GM12878 (cell line): ENCODE results near the gene KIRREL3.

Experiments
- ELK1 ChIP-seq: IDR thresholded peaks from 2 replicates; pipeline ENCODE4 v1.6.1; 2012; ENCODE audit warnings: low read depth, low read length, improper control_type of control experiment
- EP300 ChIP-seq, 2 experiments: fragments of 150-350 bp in 1 of 2; IDR thresholded peaks; 2 replicates each; pipeline ENCODE4 v1.6.1; 2011 to 2012; ENCODE audit warnings: low read depth in 2 of 2, low read length in 2 of 2, borderline replicate concordance in 1 of 2, improper control_type of control experiment in 1 of 2, inconsistent platforms in 1 of 2; ENCODE audit not compliant: control insufficient read depth in 1 of 2
- NR2C2 ChIP-seq: IDR thresholded peaks from 2 replicates; pipeline ENCODE4 v1.6.1; 2011; ENCODE audit warnings: borderline replicate concordance, low read depth; ENCODE audit not compliant: control insufficient read depth, insufficient read length
- POLR2A ChIP-seq: IDR thresholded peaks from 2 replicates; pipeline ENCODE4 v1.6.1; 2011; ENCODE audit warnings: low read depth, mild to moderate bottlenecking, low read length
- POLR2AphosphoS5 ChIP-seq: IDR thresholded peaks from 2 replicates; pipeline ENCODE4 v1.6.1; 2011; ENCODE audit warnings: mild to moderate bottlenecking, low read length, inconsistent platforms
- RBBP5 ChIP-seq: fragments of 200-600 bp; sonication (generic); conservative IDR thresholded peaks from 2 replicates; pipeline ENCODE4 v1.6.1; 2016
- SIN3A ChIP-seq: IDR thresholded peaks from 2 replicates; pipeline ENCODE4 v1.6.1; 2012; ENCODE audit warnings: low read depth, low read length, improper control_type of control experiment
- YY1 ChIP-seq: IDR thresholded peaks from 2 replicates; pipeline ENCODE4 v1.6.1; 2011; ENCODE audit warnings: low read depth, mild to moderate bottlenecking, low read length
- ZBTB4 ChIP-seq: fragments of 450-650 bp; formaldehyde crosslinking; IDR thresholded peaks from 2 replicates; pipeline ENCODE4 v1.4.0; 2022; ENCODE audit warnings: mild to moderate bottlenecking, moderate library complexity
- ZNF274 ChIP-seq: IDR thresholded peaks from one replicate; pipeline ENCODE4 v1.8.0; 2011; ENCODE audit not compliant: insufficient read length, insufficient read depth

DNA sequence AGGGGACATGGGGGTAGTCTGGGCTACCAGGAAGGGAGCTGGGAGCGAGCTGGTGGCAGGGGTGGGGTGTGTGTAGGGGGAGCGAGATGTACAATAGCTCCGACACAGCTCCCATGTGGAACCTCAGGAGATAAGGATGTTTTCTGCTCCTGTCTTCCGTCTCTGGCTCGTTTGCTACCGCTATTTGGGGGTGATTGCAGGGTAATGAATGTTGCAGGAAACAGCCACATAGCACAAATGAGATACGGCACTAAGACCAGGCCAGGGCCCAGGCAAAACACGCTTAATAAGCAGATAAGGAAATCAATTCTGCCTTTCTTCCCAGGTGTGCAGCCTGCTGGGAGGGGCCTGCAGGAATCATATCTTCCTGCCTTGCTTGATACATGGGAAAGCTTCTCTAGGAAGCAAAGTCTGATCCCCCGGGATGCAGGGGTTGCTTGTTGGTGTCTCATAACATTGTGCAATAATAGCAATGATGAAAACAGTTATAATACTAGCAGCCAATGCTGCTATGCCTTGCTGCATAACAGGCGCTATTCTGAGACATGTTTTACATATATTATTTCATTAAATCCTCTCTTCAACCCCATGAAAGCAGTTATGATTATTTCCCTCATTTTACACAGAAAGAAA lies 486.4 kb downstream of the KIRREL3 start:
- TF ChIP-seq YY1 (no peak), NR2C2 (no peak), ELK1 (no peak), EP300 (IDR thresholded peaks at IDR 0.05; ENCODE audit: borderline replicate concordance in 1 of 2, control insufficient read depth in 1 of 2, low read depth in 2 of 2, low read length in 2 of 2) (no peak), SIN3A (no peak), ZBTB4 (CRISPR knock-in tag) (no peak), RBBP5 (no peak), POLR2A (no peak), POLR2AphosphoS5 (no peak), ZNF274 (no peak)
